HG02642 (cell line): ENCODE results near the gene NRN1L.
A peak's percentile ranks its signal among the peaks of the same experiment; 100 is the strongest.
"Not testable (repeated sequence)": the region's sequence is repeated elsewhere in the genome, so short reads cannot be mapped to it uniquely, and the experiment has no call there.

Source experiments
- ATAC-seq: cut with Tn5 transposase; IDR thresholded peaks from one replicate; pipeline ENCODE4 v1.9.1; 2021; ENCODE audit warnings: mild to moderate bottlenecking; ENCODE audit not compliant: unreplicated experiment, poor library complexity

NRN1L gene

DNA sequence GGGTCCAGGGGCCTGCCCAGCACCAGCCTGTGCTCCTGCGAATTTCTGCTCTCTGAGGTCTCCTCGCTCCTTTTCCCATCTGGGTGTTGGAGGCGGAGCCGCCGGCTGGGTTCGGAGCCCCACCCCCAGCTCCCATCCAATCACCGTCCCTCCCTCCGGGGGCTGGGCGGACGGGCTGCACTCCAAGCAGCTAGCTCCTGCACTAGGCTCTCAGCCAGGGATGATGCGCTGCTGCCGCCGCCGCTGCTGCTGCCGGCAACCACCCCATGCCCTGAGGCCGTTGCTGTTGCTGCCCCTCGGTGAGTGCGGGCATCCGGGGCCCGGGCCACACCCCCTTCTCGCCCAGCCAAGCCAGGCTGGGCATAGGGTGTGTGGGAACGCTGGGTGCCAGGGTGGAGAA is at the start of gene NRN1L:
Gene NRN1L, plus strand, starts transcription at position 202 of the 400 bp plus-strand sequence. Its CDS starts 19 bp downstream, at position 221.
- no peak for ATAC-seq

GRCh38 chr16:67837190-67837589 is 47.5 kb upstream of the NRN1L start:
- not testable (repeated sequence) for ATAC-seq

DNA sequence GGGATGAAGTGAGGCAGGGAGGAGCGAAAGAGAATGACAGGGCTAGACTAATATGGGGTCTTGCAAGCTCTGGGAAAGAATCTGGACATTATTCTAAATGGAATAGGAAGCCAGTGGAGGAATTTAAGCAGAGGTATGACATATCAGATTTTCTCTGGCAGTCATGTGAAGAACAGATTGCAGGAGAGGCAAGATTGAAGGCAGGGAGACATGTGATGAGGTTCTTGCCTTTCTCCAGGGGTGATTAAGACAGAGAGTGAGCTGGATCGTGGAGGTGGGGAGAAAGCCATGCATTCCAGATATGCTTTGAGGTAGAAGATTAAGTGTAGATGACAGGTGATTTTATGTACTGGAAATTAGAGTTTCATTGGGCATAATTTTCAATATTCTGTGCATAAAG is 46.9 kb upstream of the NRN1L start:
- no peak for ATAC-seq

GRCh38 chr16:67841198-67841815 is 43.4 kb upstream of the NRN1L start:
- ATAC-seq: no peak

GRCh38 chr16:67841816-67842508 is 42.7 kb upstream of the NRN1L start, which contains the start of gene THAP11:
THAP11 (plus strand) TSS chr16:67842320; CDS start chr16:67842555, 235 bp downstream.
- peak; percentile 52 for ATAC-seq

DNA sequence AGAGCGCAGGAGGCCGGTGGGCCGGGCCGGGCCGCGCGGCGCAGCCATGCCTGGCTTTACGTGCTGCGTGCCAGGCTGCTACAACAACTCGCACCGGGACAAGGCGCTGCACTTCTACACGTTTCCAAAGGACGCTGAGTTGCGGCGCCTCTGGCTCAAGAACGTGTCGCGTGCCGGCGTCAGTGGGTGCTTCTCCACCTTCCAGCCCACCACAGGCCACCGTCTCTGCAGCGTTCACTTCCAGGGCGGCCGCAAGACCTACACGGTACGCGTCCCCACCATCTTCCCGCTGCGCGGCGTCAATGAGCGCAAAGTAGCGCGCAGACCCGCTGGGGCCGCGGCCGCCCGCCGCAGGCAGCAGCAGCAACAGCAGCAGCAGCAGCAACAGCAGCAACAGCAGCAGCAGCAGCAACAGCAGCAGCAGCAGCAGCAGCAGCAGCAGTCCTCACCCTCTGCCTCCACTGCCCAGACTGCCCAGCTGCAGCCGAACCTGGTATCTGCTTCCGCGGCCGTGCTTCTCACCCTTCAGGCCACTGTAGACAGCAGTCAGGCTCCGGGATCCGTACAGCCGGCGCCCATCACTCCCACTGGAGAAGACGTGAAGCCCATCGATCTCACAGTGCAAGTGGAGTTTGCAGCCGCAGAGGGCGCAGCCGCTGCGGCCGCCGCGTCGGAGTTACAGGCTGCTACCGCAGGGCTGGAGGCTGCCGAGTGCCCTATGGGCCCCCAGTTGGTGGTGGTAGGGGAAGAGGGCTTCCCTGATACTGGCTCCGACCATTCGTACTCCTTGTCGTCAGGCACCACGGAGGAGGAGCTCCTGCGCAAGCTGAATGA is 42.0 kb upstream of the NRN1L start:
- peak; percentile 13 for ATAC-seq

- no peak for ATAC-seq
Measured at GRCh38 chr16:67843343-67843765, 41.3 kb upstream of the NRN1L start.

DNA sequence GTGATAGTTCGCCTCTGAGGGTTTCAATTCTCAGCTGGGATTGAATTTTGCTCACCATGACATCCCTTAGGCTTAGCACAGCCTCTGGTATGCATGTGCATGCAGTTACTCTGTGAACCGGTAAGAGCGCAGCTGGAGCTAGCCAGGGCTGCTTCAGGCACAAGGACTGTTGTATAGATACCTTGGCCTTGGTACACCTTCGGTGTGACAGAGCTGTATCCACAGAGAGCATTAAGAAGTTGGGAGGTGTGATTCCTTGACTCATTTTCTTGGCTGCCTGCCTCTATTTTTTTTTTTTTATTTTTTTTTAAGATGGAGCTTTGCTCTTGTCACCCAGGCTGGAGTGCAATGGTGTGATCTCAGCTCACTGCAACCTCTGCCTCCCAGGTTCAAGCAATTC is 40.2 kb upstream of the NRN1L start:
- ATAC-seq: no peak

- no peak for ATAC-seq
Measured at GRCh38 chr16:67845291-67846062, 39.2 kb upstream of the NRN1L start.

DNA sequence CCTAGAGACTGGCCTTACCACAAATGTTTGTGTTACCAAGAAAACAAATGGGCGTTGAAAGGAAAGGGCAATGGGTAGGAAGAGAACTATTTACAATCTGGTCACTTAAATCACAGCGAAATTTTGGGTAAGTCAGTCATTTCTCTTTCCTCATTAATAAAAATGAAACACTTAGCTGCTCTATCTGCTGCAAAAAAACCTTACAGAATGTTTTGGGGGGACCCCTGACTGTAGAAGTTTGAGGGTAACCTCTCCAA is 38.7 kb upstream of the NRN1L start:
- ATAC-seq: no peak

DNA sequence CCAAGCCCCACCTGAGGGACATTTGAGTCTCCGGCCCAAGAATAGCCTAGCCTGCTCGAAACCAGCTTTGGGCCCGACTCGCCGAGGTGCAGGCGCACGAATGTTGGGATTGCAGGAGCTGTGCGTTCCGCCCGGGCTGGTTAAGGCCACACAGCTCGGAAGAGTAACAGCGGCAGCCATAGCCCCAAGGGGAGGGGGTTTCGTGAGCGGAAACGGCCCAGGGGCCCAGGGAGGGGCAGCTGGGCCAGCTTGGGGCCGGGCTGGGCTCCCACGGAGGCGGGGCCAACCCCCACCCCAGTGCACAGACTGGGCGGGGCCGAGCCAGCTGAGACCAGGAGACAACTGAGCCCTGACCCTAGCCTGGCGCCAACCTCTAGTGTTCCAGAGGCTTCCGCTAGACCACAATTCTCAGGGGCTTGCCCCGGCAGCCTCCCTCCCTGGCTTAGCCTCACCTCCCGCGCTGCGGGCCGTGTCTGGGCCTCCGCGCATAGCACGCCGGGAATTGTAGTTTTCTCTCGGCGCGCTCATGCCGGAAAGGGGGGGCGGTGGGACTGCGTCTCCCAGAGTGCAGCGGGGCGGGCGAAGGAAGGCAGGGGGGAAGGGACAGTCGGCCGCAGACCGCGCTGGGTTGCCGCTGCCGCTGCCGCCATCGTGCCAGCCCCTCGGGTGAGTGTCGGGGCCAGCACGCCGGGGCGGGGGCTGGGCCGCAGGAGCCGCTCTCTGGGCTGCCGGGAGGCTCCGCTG is 38.2 kb upstream of the NRN1L start, which contains the start of gene NUTF2:
Gene NUTF2, plus strand, starts transcription at position 614 of the 744 bp plus-strand sequence. CDS start 18,198 bp downstream, outside the sequence.
- ATAC-seq: peak; percentile 61

DNA sequence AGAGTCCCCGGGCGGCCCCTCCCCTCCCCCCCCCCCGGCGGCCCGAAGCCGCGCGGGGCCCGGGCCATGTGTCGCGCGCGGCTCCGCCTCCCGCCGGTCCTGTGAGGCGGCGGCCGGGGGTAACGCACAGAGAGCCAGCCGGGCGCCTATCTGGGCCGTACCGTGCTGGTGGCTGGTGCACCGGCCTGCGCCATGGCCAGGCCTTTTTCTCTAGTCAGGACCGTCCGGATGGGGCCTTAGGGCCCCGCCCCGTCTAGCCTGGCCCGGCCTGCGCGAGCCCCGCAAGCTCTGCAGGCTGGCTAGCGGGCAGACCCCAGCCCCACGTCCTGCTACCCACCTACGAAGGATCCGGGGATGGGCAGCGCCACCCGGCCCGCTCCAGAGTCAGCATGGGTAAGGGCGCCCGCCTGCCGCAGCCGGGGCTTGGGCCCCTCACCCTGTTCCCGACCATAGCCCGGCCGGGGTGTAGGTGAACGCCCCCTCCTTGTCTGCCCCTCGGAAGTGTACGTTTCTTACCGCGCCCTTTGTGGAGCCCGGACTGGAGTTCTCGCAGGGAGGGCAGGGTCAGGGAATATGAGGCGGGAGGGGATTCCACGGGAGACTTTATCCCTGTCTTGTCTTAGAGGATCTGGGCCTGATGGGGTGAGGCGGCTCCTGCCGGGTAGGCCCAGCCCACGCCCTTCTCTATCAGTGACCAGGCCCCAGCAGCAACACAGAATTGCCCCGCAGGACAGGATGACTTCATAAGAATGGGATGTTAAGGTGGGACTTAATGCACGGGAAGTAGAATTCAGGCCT is 37.4 kb upstream of the NRN1L start, which contains the start of gene CENPT:
Gene CENPT, minus strand, starts transcription at position 630 of the 798 bp plus-strand sequence. CDS start 13,834 bp downstream, outside the sequence.
- ATAC-seq: peak; percentile 43

GRCh38 chr16:67848118-67848517 is 36.6 kb upstream of the NRN1L start:
- ATAC-seq: no peak

GRCh38 chr16:67853670-67854069 is 31.0 kb upstream of the NRN1L start:
- no peak for ATAC-seq

DNA sequence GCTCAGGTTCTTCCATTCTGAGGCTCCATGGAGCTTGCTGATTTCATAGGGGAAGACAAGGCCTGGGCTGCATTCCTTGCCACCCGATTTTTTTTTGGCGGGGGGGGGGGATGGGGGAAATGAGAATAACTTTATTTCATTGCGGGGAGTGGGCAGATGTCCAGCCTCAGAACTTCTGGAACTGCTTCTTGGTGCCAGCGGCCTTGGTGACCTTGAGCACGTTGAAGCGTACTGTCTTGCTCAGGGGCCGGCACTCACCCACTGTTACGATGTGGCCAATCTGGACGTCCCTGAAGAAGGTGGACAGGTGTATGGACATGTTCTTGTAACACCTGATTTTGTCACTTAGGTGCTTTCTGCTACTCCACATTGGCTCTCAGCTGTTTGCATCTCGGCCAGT is 28.9 kb upstream of the NRN1L start:
- no peak for ATAC-seq

DNA sequence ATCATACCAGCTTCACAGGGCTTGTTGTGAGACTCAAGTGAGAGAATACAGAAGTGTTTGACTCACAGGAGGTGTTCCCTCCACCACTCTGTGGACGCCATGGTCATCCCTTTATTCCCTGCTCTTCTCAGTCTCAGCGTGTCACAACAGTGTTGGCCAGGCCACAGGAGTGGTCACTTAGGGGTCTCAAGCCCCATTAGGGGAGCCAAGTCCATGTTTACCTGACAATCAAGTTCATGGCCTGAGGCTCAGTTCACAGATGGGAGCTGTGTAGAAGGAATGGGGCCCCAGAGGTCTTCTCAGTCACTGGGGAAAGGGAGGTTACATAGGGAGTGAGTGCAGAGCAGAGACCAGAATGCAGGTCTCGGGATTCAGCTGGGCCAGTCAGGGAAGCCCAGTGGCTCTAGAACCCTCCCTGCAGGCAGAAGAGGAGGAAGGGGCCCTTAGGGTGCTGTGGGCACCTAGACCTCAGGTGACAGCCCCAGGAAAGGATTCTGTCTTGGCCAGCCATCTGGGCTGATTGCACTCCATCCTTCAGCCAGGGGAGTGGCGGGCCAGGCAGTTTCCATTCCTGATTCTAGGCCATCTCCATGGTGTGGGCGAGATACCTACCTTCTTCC is 27.6 kb upstream of the NRN1L start:
- ATAC-seq: no peak

DNA sequence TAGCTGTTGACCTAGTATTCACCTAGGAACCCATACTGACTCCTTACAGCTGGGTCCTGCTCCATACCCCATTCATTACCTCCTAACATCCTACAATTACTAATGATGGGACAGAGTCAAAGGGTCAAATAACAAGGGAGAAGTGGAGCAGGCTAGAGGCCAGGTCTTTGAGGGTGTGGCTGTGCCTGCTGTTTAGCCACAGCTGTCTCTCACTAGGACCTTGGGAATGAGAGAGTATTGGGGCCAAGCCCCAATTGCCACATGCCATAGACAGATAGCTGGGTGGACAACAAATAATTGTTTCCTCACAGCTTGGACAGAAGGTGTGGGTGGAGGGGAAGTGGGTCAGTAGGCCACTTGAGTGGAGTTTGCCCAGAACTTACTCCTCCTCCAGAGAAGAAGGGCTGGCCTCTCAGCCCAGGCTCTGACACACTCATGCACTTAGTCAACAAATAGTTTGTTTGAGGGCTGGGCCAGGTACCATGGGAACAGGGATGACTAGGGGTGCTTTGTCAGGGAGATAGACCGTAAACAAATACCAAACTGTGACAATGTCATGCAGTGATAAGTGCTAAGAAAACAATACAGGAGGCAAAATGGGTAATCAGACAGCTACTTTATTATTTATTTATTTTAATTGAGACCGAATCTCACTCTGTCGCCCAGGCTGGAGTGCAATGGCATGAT is 27.0 kb upstream of the NRN1L start:
- ATAC-seq: no peak

- ATAC-seq: no peak
Measured at GRCh38 chr16:67858500-67858899, 26.2 kb upstream of the NRN1L start.
